Measurements from ENCODE around the gene CPA2.

- TF ChIP-seq CTCF (conservative IDR thresholded peaks at IDR 0.05 in 1 of 2, IDR thresholded peaks at IDR 0.05 in 1 of 2; ENCODE audit: low read depth in 1 of 2, low read length in 2 of 2) (no peak), EZH2 (IDR thresholded peaks at IDR 0.05; ENCODE audit: low read length, missing control alignments) (no peak)
Measured at GRCh38 chr7:130329681-130330080, 63.0 kb downstream of the CPA2 start.
